Measurements from ENCODE around the gene NCKAP1.

DNA sequence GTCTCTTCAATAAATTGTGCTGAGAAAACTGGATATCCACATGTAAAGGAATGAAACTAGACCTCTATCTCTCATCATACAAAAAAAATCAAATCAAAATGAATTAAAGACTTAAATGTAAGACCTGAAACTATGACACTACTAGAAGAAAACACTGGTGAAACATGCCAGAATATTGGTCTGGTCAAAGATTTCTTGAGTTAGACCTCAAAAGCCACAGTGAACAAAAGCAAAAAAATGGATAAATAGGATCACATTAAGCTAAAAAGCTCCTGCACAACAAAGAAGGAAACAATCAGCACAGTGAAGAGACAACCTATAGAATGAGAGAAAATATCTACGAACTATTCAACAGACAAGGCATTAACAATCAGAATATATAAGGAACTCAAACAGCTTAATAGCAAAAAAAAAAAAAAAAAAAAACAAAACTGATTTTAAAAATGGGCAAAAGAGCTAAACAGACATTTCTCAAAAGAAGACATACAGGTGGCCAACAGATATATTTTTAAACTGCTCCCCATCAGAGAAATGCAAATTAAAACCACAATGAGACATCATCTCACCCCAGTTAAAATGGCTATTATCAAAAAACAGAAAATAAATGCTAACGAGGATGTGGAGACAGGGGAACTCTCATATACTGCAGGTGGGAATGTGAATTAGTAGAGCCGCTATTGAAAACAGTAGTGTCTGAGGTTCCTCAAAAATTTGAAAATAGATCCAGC lies 66.3 kb downstream of the NCKAP1 start:
- TF ChIP-seq POLR2A (IDR thresholded peaks at IDR 0.05) (no peak), POLR2AphosphoS5 (IDR thresholded peaks at IDR 0.05) (no peak)
- TF ChIP-seq, protein P1, sequence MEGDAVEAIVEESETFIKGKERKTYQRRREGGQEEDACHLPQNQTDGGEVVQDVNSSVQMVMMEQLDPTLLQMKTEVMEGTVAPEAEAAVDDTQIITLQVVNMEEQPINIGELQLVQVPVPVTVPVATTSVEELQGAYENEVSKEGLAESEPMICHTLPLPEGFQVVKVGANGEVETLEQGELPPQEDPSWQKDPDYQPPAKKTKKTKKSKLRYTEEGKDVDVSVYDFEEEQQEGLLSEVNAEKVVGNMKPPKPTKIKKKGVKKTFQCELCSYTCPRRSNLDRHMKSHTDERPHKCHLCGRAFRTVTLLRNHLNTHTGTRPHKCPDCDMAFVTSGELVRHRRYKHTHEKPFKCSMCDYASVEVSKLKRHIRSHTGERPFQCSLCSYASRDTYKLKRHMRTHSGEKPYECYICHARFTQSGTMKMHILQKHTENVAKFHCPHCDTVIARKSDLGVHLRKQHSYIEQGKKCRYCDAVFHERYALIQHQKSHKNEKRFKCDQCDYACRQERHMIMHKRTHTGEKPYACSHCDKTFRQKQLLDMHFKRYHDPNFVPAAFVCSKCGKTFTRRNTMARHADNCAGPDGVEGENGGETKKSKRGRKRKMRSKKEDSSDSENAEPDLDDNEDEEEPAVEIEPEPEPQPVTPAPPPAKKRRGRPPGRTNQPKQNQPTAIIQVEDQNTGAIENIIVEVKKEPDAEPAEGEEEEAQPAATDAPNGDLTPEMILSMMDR (IDR thresholded peaks at IDR 0.05): no peak

All from sigmoid colon (tissue), 4 donors.